CD4-positive, alpha-beta T cell treated with Interleukin-6 at 100 ng/mL for 8 hours (primary cell): ENCODE data around the gene FIBP.
A peak's percentile ranks its signal among the peaks of the same experiment; 100 is the strongest.

Experiments
- DNase-seq: peaks from one replicate; pipeline ENCODE4 v3.0.0-alpha.2; 2020; ENCODE audit warnings: mixed read lengths, low spot score

Gene FIBP

GRCh38 chr11:65888163-65888814 lies at the start of gene FIBP:
Gene FIBP, minus strand, starts transcription at chr11:65888471. Its CDS starts 53 bp downstream, at chr11:65888418.
- DNase-seq: peak; percentile 96

- no peak for DNase-seq
Measured at GRCh38 chr11:65937766-65938165, 49.5 kb upstream of the FIBP start.

GRCh38 chr11:65934014-65934413 lies 45.7 kb upstream of the FIBP start:
- DNase-seq: no peak

GRCh38 chr11:65932558-65932919 lies 44.3 kb upstream of the FIBP start:
- no peak for DNase-seq

GRCh38 chr11:65931773-65932557 lies 43.7 kb upstream of the FIBP start:
- no peak for DNase-seq

GRCh38 chr11:65928667-65929066 lies 40.4 kb upstream of the FIBP start:
- DNase-seq: no peak

- DNase-seq: peak; percentile 84
Measured at GRCh38 chr11:65927904-65928397, 39.7 kb upstream of the FIBP start.

- no peak for DNase-seq
Measured at GRCh38 chr11:65925397-65925796, 37.1 kb upstream of the FIBP start.

GRCh38 chr11:65922565-65922964 lies 34.3 kb upstream of the FIBP start:
- no peak for DNase-seq

GRCh38 chr11:65921876-65922275 lies 33.6 kb upstream of the FIBP start:
- no peak for DNase-seq

GRCh38 chr11:65921033-65921555 lies 32.8 kb upstream of the FIBP start:
- DNase-seq: no peak

- no peak for DNase-seq
Measured at GRCh38 chr11:65920372-65920802, 32.1 kb upstream of the FIBP start.

- peak; percentile 46 for DNase-seq
Measured at GRCh38 chr11:65919573-65920371, 31.5 kb upstream of the FIBP start.

GRCh38 chr11:65919141-65919572 lies 30.9 kb upstream of the FIBP start, which contains the start of gene DRAP1:
Gene DRAP1, plus strand, starts transcription at chr11:65919426. Its CDS starts 76 bp downstream, at chr11:65919502.
- DNase-seq: peak; percentile 99

GRCh38 chr11:65918211-65919140 lies 30.2 kb upstream of the FIBP start, which contains the start of gene C11orf68:
Gene C11orf68, minus strand, starts transcription at chr11:65919062. Its CDS starts 31 bp downstream, at chr11:65919031.
- no peak for DNase-seq

- no peak for DNase-seq
Measured at GRCh38 chr11:65917434-65918210, 29.4 kb upstream of the FIBP start.

GRCh38 chr11:65917077-65917433 lies 28.8 kb upstream of the FIBP start:
- no peak for DNase-seq

GRCh38 chr11:65916391-65916790 lies 28.1 kb upstream of the FIBP start:
- no peak for DNase-seq

GRCh38 chr11:65915821-65916251 lies 27.6 kb upstream of the FIBP start:
- DNase-seq: no peak
